ENCODE measurements around the gene TSR3.

TSR3 gene

GRCh38 chr16:1356061-1356900 lies 4.6 kb upstream of the TSR3 start:
- peaks cover 5% of the 10 kb centered on the region for H3K4me1 ChIP-seq (ENCODE audit: control insufficient read depth, low read length)
- no peak overlapping the region for H3K27ac ChIP-seq (ENCODE audit: low read depth, low read length)
- H3K4me3 ChIP-seq (ENCODE audit: low read length) = no peak overlapping the region
- no peaks in the 10 kb centered on the region for H3K36me3 ChIP-seq (ENCODE audit: control insufficient read depth, low read length)
- no peaks in the 10 kb centered on the region for H3K9me3 ChIP-seq (ENCODE audit: control insufficient read depth, insufficient read depth, low read length)
- H3K4me2 ChIP-seq (ENCODE audit: low read length) = no peak overlapping the region
- no peaks in the 10 kb centered on the region for H3K9me2 ChIP-seq (replicated peaks; ENCODE audit: control insufficient read depth, low read length)
- peaks cover 68% of the 10 kb centered on the region for H3K79me2 ChIP-seq (ENCODE audit: control insufficient read depth, low read length)
- TF ChIP-seq CTCF (IDR thresholded peaks at IDR 0.05; ENCODE audit: low read depth, low read length, poor library complexity, severe bottlenecking) (no peak), EZH2phosphoT487 (IDR thresholded peaks at IDR 0.05; ENCODE audit: borderline replicate concordance, low read length) (no peak)
- H4K20me1 ChIP-seq (ENCODE audit: control insufficient read depth, insufficient read depth, low read depth, low read length) = no peaks in the 10 kb centered on the region
- no peaks in the 10 kb centered on the region for H3K27me3 ChIP-seq (ENCODE audit: control insufficient read depth, low read length)
- no peaks in the 10 kb centered on the region for H3F3A ChIP-seq (ENCODE audit: control insufficient read depth, insufficient read depth)

GRCh38 chr16:1355591-1355990 lies 3.9 kb upstream of the TSR3 start:
- no peaks in the 10 kb centered on the region for H3K36me3 ChIP-seq (ENCODE audit: control insufficient read depth, low read length)
- H4K20me1 ChIP-seq (ENCODE audit: control insufficient read depth, insufficient read depth, low read depth, low read length) = no peaks in the 10 kb centered on the region
- H3K27me3 ChIP-seq (ENCODE audit: control insufficient read depth, low read length) = no peaks in the 10 kb centered on the region
- H3K9me2 ChIP-seq (replicated peaks; ENCODE audit: control insufficient read depth, low read length) = no peaks in the 10 kb centered on the region
- H3K4me1 ChIP-seq (ENCODE audit: control insufficient read depth, low read length) = peaks cover 11% of the 10 kb centered on the region
- no peak overlapping the region for H3K27ac ChIP-seq (ENCODE audit: low read depth, low read length)
- peaks cover 73% of the 10 kb centered on the region for H3K79me2 ChIP-seq (ENCODE audit: control insufficient read depth, low read length)
- TF ChIP-seq CTCF (IDR thresholded peaks at IDR 0.05; ENCODE audit: low read depth, low read length, poor library complexity, severe bottlenecking) = no peak
- TF ChIP-seq EZH2phosphoT487 (IDR thresholded peaks at IDR 0.05; ENCODE audit: borderline replicate concordance, low read length) = no peak
- H3K4me3 ChIP-seq (ENCODE audit: low read length) = no peak overlapping the region
- H3K4me2 ChIP-seq (ENCODE audit: low read length) = no peak overlapping the region
- no peaks in the 10 kb centered on the region for H3K9me3 ChIP-seq (ENCODE audit: control insufficient read depth, insufficient read depth, low read length)
- H3F3A ChIP-seq (ENCODE audit: control insufficient read depth, insufficient read depth) = no peaks in the 10 kb centered on the region

GRCh38 chr16:1354815-1355540 lies 3.3 kb upstream of the TSR3 start:
- H3K79me2 ChIP-seq (ENCODE audit: control insufficient read depth, low read length) = peaks cover 73% of the 10 kb centered on the region
- TF ChIP-seq CTCF (IDR thresholded peaks at IDR 0.05; ENCODE audit: low read depth, low read length, poor library complexity, severe bottlenecking) = no peak
- no peak for TF ChIP-seq EZH2phosphoT487 (IDR thresholded peaks at IDR 0.05; ENCODE audit: borderline replicate concordance, low read length)

More at GRCh38 chr16:1354815-1355540, 3.3 kb upstream of the TSR3 start:
- H3K36me3 ChIP-seq (ENCODE audit: control insufficient read depth, low read length) = no peaks in the 10 kb centered on the region; the same call in 1 of the 2 replicates
- no peaks in the 10 kb centered on the region for H4K20me1 ChIP-seq (ENCODE audit: control insufficient read depth, insufficient read depth, low read depth, low read length)
- H3K4me2 ChIP-seq (ENCODE audit: low read length) = no peak overlapping the region
- H3K9me2 ChIP-seq (replicated peaks; ENCODE audit: control insufficient read depth, low read length) = no peaks in the 10 kb centered on the region
- H3K27me3 ChIP-seq (ENCODE audit: control insufficient read depth, low read length) = no peaks in the 10 kb centered on the region
- no peaks in the 10 kb centered on the region for H3K9me3 ChIP-seq (ENCODE audit: control insufficient read depth, insufficient read depth, low read length)
- no peaks in the 10 kb centered on the region for H3F3A ChIP-seq (ENCODE audit: control insufficient read depth, insufficient read depth)
- no peak overlapping the region for H3K4me3 ChIP-seq (ENCODE audit: low read length)
- no peak overlapping the region for H3K27ac ChIP-seq (ENCODE audit: low read depth, low read length)
- peaks cover 13% of the 10 kb centered on the region for H3K4me1 ChIP-seq (ENCODE audit: control insufficient read depth, low read length)
